Panc1 (cell line): ENCODE results near the gene AMY1C. TPM values are rescaled to one million over a fixed set of nuclear protein-coding genes. Genes with fewer than 3 reads are reported as not detected.

Source experiments
- ATAC-seq: fragments of 200-7000 bp; cut with Tn5 transposase; 2 replicates; pipeline ENCODE4 v1.9.1; 2020; ENCODE audit warnings: mild to moderate bottlenecking, moderate library complexity
- BruUV-seq: library from RNA; stranded (reverse); fragments of 400-500 nt; replicated peaks from 2 replicates; lab custom pipeline; 2021; lab: Mats Ljungman, UMichigan
- CTCF ChIA-PET: fragments of 300-600 bp; sonication (Branson Sonifier 250); formaldehyde crosslinking; loops from one replicate; lab custom pipeline; 2022; ENCODE audit warnings: antibody characterized with exemption; lab: Charles Lee
- POLR2A ChIA-PET: fragments of 300-600 bp; sonication (Branson Sonifier 250); formaldehyde crosslinking; loops from one replicate; lab custom pipeline; 2022; ENCODE audit warnings: antibody characterized with exemption; lab: Charles Lee
- DNase-seq: peaks from one replicate; pipeline ENCODE4 v3.0.0-alpha.2; 2010; ENCODE audit warnings: low read depth, low spot score
- H3K27ac ChIP-seq: 2 replicates; pipeline ENCODE4 v1.5.1; 2011; ENCODE audit warnings: mild to moderate bottlenecking, low read length, inconsistent platforms
- H3K27me3 ChIP-seq: fragments of 200-500 bp; sonication (Bioruptor generic); 2 replicates; pipeline ENCODE4 v1.6.0; 2014; ENCODE audit warnings: low read length, inconsistent platforms; ENCODE audit not compliant: control insufficient read depth, insufficient read depth
- H3K36me3 ChIP-seq: fragments of 200-500 bp; sonication (Bioruptor generic); 2 replicates; pipeline ENCODE4 v1.5.1; 2014; ENCODE audit warnings: inconsistent platforms, mild to moderate bottlenecking, low read length, moderate library complexity; ENCODE audit not compliant: control insufficient read depth, insufficient read depth
- H3K4me1 ChIP-seq: 2 replicates; pipeline ENCODE4 v1.5.1; 2011; ENCODE audit warnings: inconsistent platforms, mild to moderate bottlenecking, low read length, moderate library complexity; ENCODE audit not compliant: control insufficient read depth, insufficient read depth
- H3K4me3 ChIP-seq, 2 experiments: 2 replicates each; pipeline ENCODE4 v1.5.1; 2011 to 2012; ENCODE audit warnings: low read depth in 2 of 2, low read length in 2 of 2, mild to moderate bottlenecking in 2 of 2, inconsistent platforms in 1 of 2, moderate library complexity in 1 of 2
- H3K9me3 ChIP-seq: fragments of 200-500 bp; sonication (Bioruptor generic); 2 replicates; pipeline ENCODE4 v1.5.1; 2014; ENCODE audit warnings: low read depth, mild to moderate bottlenecking, inconsistent platforms, low read length, moderate library complexity; ENCODE audit not compliant: control insufficient read depth, insufficient read depth
- CTCF ChIP-seq: fragments of 450-650 bp; IDR thresholded peaks from 2 replicates; pipeline ENCODE4 v1.5.1; 2017; ENCODE audit warnings: mild to moderate bottlenecking
- POLR2AphosphoS5 ChIP-seq: IDR thresholded peaks from 2 replicates; pipeline ENCODE4 v1.6.1; 2012; ENCODE audit warnings: mild to moderate bottlenecking, low read depth, low read length, moderate library complexity
- REST ChIP-seq, 2 experiments: IDR thresholded peaks; 2 replicates each; pipeline ENCODE4 v1.6.1; 2011 to 2012; ENCODE audit warnings: low read depth in 2 of 2, control low read depth in 1 of 2, low read length in 1 of 2, mild to moderate bottlenecking in 1 of 2, moderate library complexity in 1 of 2; ENCODE audit not compliant: insufficient read depth in 1 of 2
- SIN3A ChIP-seq: IDR thresholded peaks from 2 replicates; pipeline ENCODE4 v1.6.1; 2012; ENCODE audit warnings: low read depth, mild to moderate bottlenecking, low read length, moderate library complexity, borderline replicate concordance; ENCODE audit not compliant: insufficient read depth
- TCF7L2 ChIP-seq: IDR thresholded peaks from 2 replicates; pipeline ENCODE4 v1.6.1; 2011; ENCODE audit warnings: mild to moderate bottlenecking, low read depth, low read length, inconsistent platforms
- in situ Hi-C: cut with HindIII; loops from 2 replicates; pipeline ENCODE4 v1.10.0; 2016; ENCODE audit warnings: low sequenced_read_pairs, low pct_unique_long_range_greater_than_20kb
- intact Hi-C: fragments of 100-400 bp; cut with micrococcal nuclease; formaldehyde crosslinking; loops from one replicate; pipeline ENCODE4 v1.10.0; 2022; ENCODE audit not compliant: unreplicated experiment
- total RNA-seq: library from RNA; stranded (reverse); gene quantifications from one replicate; pipeline ENCODE4 v1.2.1, GENCODE V29; 2021; ENCODE audit not compliant: unreplicated experiment

The AMY1C gene
- total RNA-seq, 1 experiment from 2014 or later: not detected

GRCh38 chr1:103761896-103762295 lies 12.2 kb downstream of the AMY1C start:
- Histone ChIP-seq H3K36me3 (no peaks in the 10 kb centered on the region), H3K27me3 (no peaks in the 10 kb centered on the region), H3K4me3 (no peak overlapping the region), H3K27ac (no peak overlapping the region), H3K4me1 (no peaks in the 10 kb centered on the region), H3K9me3 (0 out of 2 replicates have a peak, but pooled peaks cover 5% of the 10 kb centered on the region)
- intact Hi-C loops (no loop called here), in situ Hi-C loops (no loop called here)
- BruUV-seq: no TSS peak
- CTCF ChIA-PET: no interaction called here
- no peak for TF ChIP-seq REST (IDR thresholded peaks at IDR 0.05; ENCODE audit: insufficient read depth in 1 of 2, low read depth in 2 of 2, low read length in 1 of 2)
- no peak for TF ChIP-seq SIN3A
- TF ChIP-seq CTCF: no peak
- no peak for TF ChIP-seq POLR2AphosphoS5
- TF ChIP-seq TCF7L2: no peak
- POLR2A ChIA-PET: no interaction called here
- ATAC-seq (no peak), DNase-seq (no peak)

GRCh38 chr1:103779932-103780331 lies 30.2 kb downstream of the AMY1C start:
- in situ Hi-C loops: no loop called here

More at GRCh38 chr1:103779932-103780331, 30.2 kb downstream of the AMY1C start:
- ChIA-PET POLR2A (no interaction called here), CTCF (no interaction called here)
- Histone ChIP-seq H3K9me3 (no peaks in the 10 kb centered on the region), H3K36me3 (no peaks in the 10 kb centered on the region), H3K4me1 (no peaks in the 10 kb centered on the region), H3K27me3 (no peaks in the 10 kb centered on the region), H3K4me3 (no peak overlapping the region), H3K27ac (no peak overlapping the region)
- no TSS peak for BruUV-seq
- TF ChIP-seq POLR2AphosphoS5 (no peak), CTCF (no peak), REST (IDR thresholded peaks at IDR 0.05; ENCODE audit: insufficient read depth in 1 of 2, low read depth in 2 of 2, low read length in 1 of 2) (no peak), SIN3A (no peak)
- ATAC-seq (no peak), DNase-seq (no peak)
- intact Hi-C loops: no loop called here
